Uterus (tissue), 4 donors: ENCODE data around the gene AP3B1. TPM values are rescaled to one million over a fixed set of nuclear protein-coding genes. Genes with fewer than 3 reads are reported as not detected.

Source experiments
- DNase-seq, 2 donors: peaks; one replicate each; pipeline ENCODE4 v3.0.0-alpha.2; 2019 to 2020
- H3K27ac ChIP-seq, 2 donors: fragments of 200-600 bp; sonication (generic); 1 replicate in 1 of 2; 2 replicates in 1 of 2; pipeline ENCODE4 v1.5.1; 2016 to 2018
- H3K27me3 ChIP-seq, 2 donors: fragments of 200-600 bp; sonication (generic); one replicate each; pipeline ENCODE4 v1.5.1; 2018 to 2019; ENCODE audit warnings: control low read depth in 1 of 2
- H3K36me3 ChIP-seq, 2 donors: fragments of 200-600 bp; sonication (generic); one replicate each; pipeline ENCODE4 v1.5.1; 2019; ENCODE audit warnings: control low read depth in 1 of 2
- H3K4me1 ChIP-seq, 2 donors: fragments of 200-600 bp; sonication (generic); one replicate each; pipeline ENCODE4 v1.5.1; 2018 to 2019; ENCODE audit warnings: control low read depth in 1 of 2
- H3K4me3 ChIP-seq, 2 donors: fragments of 200-600 bp; sonication (generic); 1 replicate in 1 of 2; 2 replicates in 1 of 2; pipeline ENCODE4 v1.5.1; 2018 to 2019; ENCODE audit warnings: mild to moderate bottlenecking in 1 of 2
- H3K9me3 ChIP-seq, 2 donors: fragments of 200-600 bp; sonication (generic); one replicate each; pipeline ENCODE4 v1.5.1; 2019; ENCODE audit warnings: control low read depth in 1 of 2
- CTCF ChIP-seq, 4 experiments: fragments of 200-600 bp in 2 of 4; fragments of 450-650 bp in 2 of 4; sonication (generic) in 2 of 4; IDR thresholded peaks; one replicate each; pipeline ENCODE4 v1.5.1; 2016 to 2019; ENCODE audit warnings: antibody characterized with exemption in 4 of 4, mild to moderate bottlenecking in 2 of 4, moderate library complexity in 1 of 4
- POLR2A ChIP-seq, 2 donors: fragments of 450-650 bp; IDR thresholded peaks; one replicate each; pipeline ENCODE4 v1.6.1; 2016; ENCODE audit warnings: antibody characterized with exemption in 2 of 2, mild to moderate bottlenecking in 1 of 2, moderate library complexity in 1 of 2
- intact Hi-C: fragments of 100-400 bp; cut with DNase I; formaldehyde crosslinking; loops from one replicate; pipeline ENCODE4 v1.15.1; 2023; ENCODE audit warnings: low total_unique reads
- total RNA-seq, 4 donors: library from RNA; depleted of rRNA in 3 of 4; stranded (reverse); fragments of >200 nt in 3 of 4; gene quantifications; one replicate each; pipeline versions ENCODE4 v1.1.0 to v1.2.4, GENCODE V29; 2014 to 2023
- donor health status: DM: yes; HTN: yes; CAD: no.

Gene AP3B1
- total RNA-seq, 4 donors from 2014 or later: 15.9 to 67.1 (median 33.4) TPM

DNA sequence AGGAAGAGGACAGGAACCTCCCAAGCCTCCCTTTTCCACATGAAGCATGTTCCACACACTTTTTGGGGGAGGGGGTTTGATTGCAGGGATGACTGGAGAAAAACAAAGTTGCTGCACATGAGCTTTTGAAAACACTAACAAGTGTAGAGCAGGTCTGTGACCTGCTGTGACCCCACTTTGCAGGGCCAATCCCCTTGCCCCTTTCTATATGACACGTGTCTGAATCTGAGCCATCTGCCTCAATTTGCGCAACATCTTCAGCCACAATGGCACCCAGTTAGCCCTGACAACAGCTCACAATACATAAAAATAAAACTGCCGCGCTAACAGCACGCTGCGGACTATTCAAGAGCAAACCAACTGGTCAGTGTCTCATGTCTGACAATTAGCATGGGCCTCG is 290.6 kb downstream of the AP3B1 start:
- Histone ChIP-seq H3K9me3 (no peaks in the 10 kb centered on the region), H3K27me3 (no peaks in the 10 kb centered on the region), H3K27ac (no peak overlapping the region), H3K4me3 (no peak overlapping the region), H3K36me3 (no peaks in the 10 kb centered on the region), H3K4me1 (no peaks in the 10 kb centered on the region)
- intact Hi-C loops: no loop called here
- TF ChIP-seq CTCF (IDR thresholded peaks at IDR 0.05): no peak
- TF ChIP-seq POLR2A (IDR thresholded peaks at IDR 0.05): no peak
- DNase-seq: no peak

- no peak overlapping the region for H3K27ac ChIP-seq
- no peak for DNase-seq
- no peaks in the 10 kb centered on the region for H3K27me3 ChIP-seq
- no peaks in the 10 kb centered on the region for H3K4me1 ChIP-seq
- no peaks in the 10 kb centered on the region for H3K36me3 ChIP-seq
- H3K4me3 ChIP-seq: no peak overlapping the region
- TF ChIP-seq CTCF (IDR thresholded peaks at IDR 0.05) (no peak), POLR2A (IDR thresholded peaks at IDR 0.05) (no peak)
- intact Hi-C loops: no loop called here
- H3K9me3 ChIP-seq: no peaks in the 10 kb centered on the region
These were observed 291.0 kb downstream of the AP3B1 start for GRCh38 chr5:78003450-78003849.

- Histone ChIP-seq H3K9me3 (no peaks in the 10 kb centered on the region), H3K4me3 (no peak overlapping the region), H3K36me3 (no peaks in the 10 kb centered on the region), H3K27ac (no peak overlapping the region), H3K4me1 (no peaks in the 10 kb centered on the region), H3K27me3 (no peaks in the 10 kb centered on the region)
- DNase-seq: no peak
- intact Hi-C loops: no loop called here
- no peak for TF ChIP-seq POLR2A (IDR thresholded peaks at IDR 0.05)
- TF ChIP-seq CTCF (IDR thresholded peaks at IDR 0.05): no peak
These were observed 291.8 kb downstream of the AP3B1 start for GRCh38 chr5:78002690-78003089.

- H3K4me1 ChIP-seq: no peaks in the 10 kb centered on the region
- H3K36me3 ChIP-seq: no peaks in the 10 kb centered on the region
- no peaks in the 10 kb centered on the region for H3K27me3 ChIP-seq
- no peak overlapping the region for H3K4me3 ChIP-seq
- H3K27ac ChIP-seq: no peak overlapping the region
- TF ChIP-seq CTCF (IDR thresholded peaks at IDR 0.05) (no peak), POLR2A (IDR thresholded peaks at IDR 0.05) (no peak)
- intact Hi-C loops: no loop called here
- H3K9me3 ChIP-seq: no peaks in the 10 kb centered on the region
- DNase-seq: no peak
These were observed 293.3 kb downstream of the AP3B1 start for GRCh38 chr5:78001197-78001596.

- intact Hi-C loops: no loop called here
- Histone ChIP-seq H3K27ac (no peak overlapping the region), H3K4me1 (no peaks in the 10 kb centered on the region), H3K4me3 (no peak overlapping the region), H3K27me3 (no peaks in the 10 kb centered on the region), H3K9me3 (no peaks in the 10 kb centered on the region), H3K36me3 (no peaks in the 10 kb centered on the region)
- DNase-seq: no peak
- TF ChIP-seq POLR2A (IDR thresholded peaks at IDR 0.05) (no peak), CTCF (IDR thresholded peaks at IDR 0.05) (no peak)
These were observed 294.3 kb downstream of the AP3B1 start for GRCh38 chr5:78000191-78000590.
